Brain pericyte (primary cell): ENCODE data around the gene PGP.
"Not testable (repeated sequence)": the region's sequence is repeated elsewhere in the genome, so short reads cannot be mapped to it uniquely, and the experiment has no call there.

ENCODE experiments used
- DNase-seq: peaks from one replicate; pipeline ENCODE4 v3.0.0-alpha.2; 2012; ENCODE audit warnings: low read depth, low spot score

The PGP gene

GRCh38 chr16:2223221-2223941, 8.7 kb upstream of the PGP start, which contains the start of gene E4F1:
Gene E4F1 (plus strand): TSS chr16:2223591. CDS start chr16:2223614, 23 bp downstream.
- DNase-seq = peak; percentile 98

GRCh38 chr16:2216330-2216729, 1.7 kb upstream of the PGP start:
- no peak for DNase-seq

- DNase-seq = no peak
These were observed 572 bp downstream of the PGP start for GRCh38 chr16:2213817-2214718.

- DNase-seq = no peak
These were observed 2.0 kb downstream of the PGP start for GRCh38 chr16:2212362-2213324.

GRCh38 chr16:2211923-2212347, 2.7 kb downstream of the PGP start:
- no peak for DNase-seq

GRCh38 chr16:2210386-2211365, 4.0 kb downstream of the PGP start, which contains the start of gene BRICD5:
Gene BRICD5 (minus strand): TSS chr16:2210863. CDS start chr16:2210833, 30 bp downstream.
- DNase-seq = no peak

- DNase-seq = no peak
These were observed 4.7 kb downstream of the PGP start for GRCh38 chr16:2210009-2210332.

GRCh38 chr16:2209258-2210008, 5.2 kb downstream of the PGP start:
- no peak for DNase-seq

GRCh38 chr16:2208772-2209171, 5.9 kb downstream of the PGP start:
- DNase-seq = no peak

GRCh38 chr16:2208308-2208707, 6.3 kb downstream of the PGP start:
- DNase-seq = no peak

- DNase-seq = no peak
These were observed 6.8 kb downstream of the PGP start for GRCh38 chr16:2207872-2208271.

GRCh38 chr16:2206780-2207433, 7.7 kb downstream of the PGP start:
- DNase-seq = no peak

GRCh38 chr16:2206420-2206779, 8.2 kb downstream of the PGP start:
- DNase-seq = no peak

- DNase-seq = no peak
These were observed 8.7 kb downstream of the PGP start for GRCh38 chr16:2205967-2206313.

GRCh38 chr16:2205104-2205966, 9.3 kb downstream of the PGP start, which contains the start of gene MLST8:
Gene MLST8 (plus strand): TSS chr16:2205454. CDS start chr16:2206086, 632 bp downstream.
- DNase-seq = peak; percentile 73

- DNase-seq = no peak
These were observed 10.1 kb downstream of the PGP start for GRCh38 chr16:2204416-2205103.

GRCh38 chr16:2203119-2203688, 11.4 kb downstream of the PGP start:
- not testable (repeated sequence) for DNase-seq
